ENCODE data around the gene GABARAPL2. TPM values are rescaled to one million over a fixed set of nuclear protein-coding genes. Genes with fewer than 3 reads are reported as not detected.

Gene GABARAPL2
- total RNA-seq, 2 donors from 2014 or later = 35.9 to 66.2 TPM

- no peaks in the 10 kb centered on the region for H3K36me3 ChIP-seq (replicated peaks in 1 of 2; ENCODE audit: insufficient read depth in 1 of 2, low read depth in 2 of 2)
- no peaks in the 10 kb centered on the region for H3K9me3 ChIP-seq
- TF ChIP-seq CTCF (IDR thresholded peaks at IDR 0.05) (no peak), POLR2A (IDR thresholded peaks at IDR 0.05) (no peak)
- intact Hi-C loops (cut with DNase I) = no loop called here
- H3K27me3 ChIP-seq = no peaks in the 10 kb centered on the region
- no peak for ATAC-seq
- 95 to 96% methylated on average over 29 to 78 of the region's 81 CpGs for WGBS, 2 donors
- H3K4me3 ChIP-seq = no peak overlapping the region
- no peak for DNase-seq
- H3K27ac ChIP-seq = no peak overlapping the region
- H3K4me1 ChIP-seq = peaks cover 9% of the 10 kb centered on the region
Measured at GRCh38 chr16:75529056-75529905, 36.9 kb upstream of the GABARAPL2 start.

- Histone ChIP-seq H3K4me3 (no peak overlapping the region), H3K4me1 (peaks cover 9% of the 10 kb centered on the region), H3K27me3 (no peaks in the 10 kb centered on the region), H3K27ac (no peak overlapping the region), H3K36me3 (replicated peaks in 1 of 2; ENCODE audit: insufficient read depth in 1 of 2, low read depth in 2 of 2) (no peaks in the 10 kb centered on the region), H3K9me3 (no peaks in the 10 kb centered on the region)
- DNase-seq (no peak), ATAC-seq (no peak)
- WGBS, 2 donors = 92 to 95% methylated on average over 28 to 29 of the region's 29 CpGs
- intact Hi-C loops (cut with DNase I) = no loop called here
- TF ChIP-seq POLR2A (IDR thresholded peaks at IDR 0.05) = no peak
- no peak for TF ChIP-seq CTCF (IDR thresholded peaks at IDR 0.05)
Measured at GRCh38 chr16:75529959-75530358, 36.2 kb upstream of the GABARAPL2 start.

GRCh38 chr16:75532142-75532765 is 33.9 kb upstream of the GABARAPL2 start:
- DNase-seq (no peak), ATAC-seq (no peak)
- Histone ChIP-seq H3K9me3 (no peaks in the 10 kb centered on the region), H3K4me1 (peaks cover 9% of the 10 kb centered on the region), H3K4me3 (no peak overlapping the region), H3K36me3 (replicated peaks in 1 of 2; ENCODE audit: insufficient read depth in 1 of 2, low read depth in 2 of 2) (no peaks in the 10 kb centered on the region), H3K27me3 (no peaks in the 10 kb centered on the region), H3K27ac (no peak overlapping the region)
- WGBS, 2 donors = 64 to 72% methylated on average over 6 to 8 of the region's 8 CpGs
- TF ChIP-seq CTCF (IDR thresholded peaks at IDR 0.05) (no peak), POLR2A (IDR thresholded peaks at IDR 0.05) (no peak)
- intact Hi-C loops (cut with DNase I) = no loop called here

GRCh38 chr16:75532791-75533190 is 33.4 kb upstream of the GABARAPL2 start:
- ATAC-seq (no peak), DNase-seq (no peak)
- intact Hi-C loops (cut with DNase I) = no loop called here
- H3K27me3 ChIP-seq = no peaks in the 10 kb centered on the region
- TF ChIP-seq CTCF (IDR thresholded peaks at IDR 0.05) (no peak), POLR2A (IDR thresholded peaks at IDR 0.05) (no peak)
- H3K9me3 ChIP-seq = no peaks in the 10 kb centered on the region
- no peak overlapping the region for H3K27ac ChIP-seq
- 71 to 84% methylated on average over 1 to 2 of the region's 2 CpGs for WGBS, 2 donors
- H3K4me1 ChIP-seq = peaks cover 4% of the 10 kb centered on the region
- H3K4me3 ChIP-seq = no peak overlapping the region
- H3K36me3 ChIP-seq (replicated peaks in 1 of 2; ENCODE audit: insufficient read depth in 1 of 2, low read depth in 2 of 2) = no peaks in the 10 kb centered on the region

All from body of pancreas (tissue), 4 donors.